ENCODE measurements around the gene ARHGAP45. TPM values are rescaled to one million over a fixed set of nuclear protein-coding genes. Genes with fewer than 3 reads are reported as not detected.

The ARHGAP45 gene
- total and polyA plus RNA-seq, 8 donors, result 12.2 to 211 (median 15.8) TPM

- Histone ChIP-seq H3K27me3 (peaks cover 0 to 78% (median 39%) of the 10 kb centered on the region in 3 donors), H3K4me1 (peaks cover 54 to 91% (median 71%) of the 10 kb centered on the region in 4 donors), H3K4me3 (peak overlapping the region; percentile 42 to 62 (median 50)), H3K9me3 (no peaks in the 10 kb centered on the region), H3K36me3 (peaks cover 0 to 16% (median 0%) of the 10 kb centered on the region in 4 donors), H3K27ac (peak overlapping the region; percentile 37 to 87 (median 77))
- TF ChIP-seq POLR2A (IDR thresholded peaks at IDR 0.05) (no peak), EP300 (IDR thresholded peaks at IDR 0.05) (no peak), POLR2AphosphoS5 (IDR thresholded peaks at IDR 0.05) (no peak), CTCF (IDR thresholded peaks at IDR 0.05) (no peak)
- peak in 1 of 2 donors; percentile 57 for DNase-seq
- intact Hi-C loops (cut with DNase I; ENCODE audit: low total_unique reads), result no loop called here
- 58 to 72% (median 64%) methylated on average over 33 to 45 of the region's 45 CpGs for WGBS, 5 donors
Observed at GRCh38 chr19:1068009-1069001, 1.3 kb downstream of the ARHGAP45 start.

GRCh38 chr19:1069009-1069779 is 2.2 kb downstream of the ARHGAP45 start:
- H3K36me3 ChIP-seq, result peaks cover 0 to 23% (median 0%) of the 10 kb centered on the region in 4 donors
- peak overlapping the region; percentile 27 to 87 (median 77) for H3K27ac ChIP-seq
- peaks cover 53 to 94% (median 76%) of the 10 kb centered on the region in 4 donors for H3K4me1 ChIP-seq
- WGBS, 5 donors, result 25 to 35% (median 26%) methylated on average over 22 to 25 of the region's 25 CpGs
- DNase-seq, result peak; percentile 69 to 74
- H3K27me3 ChIP-seq, result peaks cover 0 to 78% (median 39%) of the 10 kb centered on the region in 3 donors
- peak overlapping the region; percentile 42 to 62 (median 50) for H3K4me3 ChIP-seq
- H3K9me3 ChIP-seq, result no peaks in the 10 kb centered on the region
- TF ChIP-seq POLR2A (IDR thresholded peaks at IDR 0.05) (no peak), EP300 (IDR thresholded peaks at IDR 0.05) (no peak), CTCF (IDR thresholded peaks at IDR 0.05) (no peak), POLR2AphosphoS5 (IDR thresholded peaks at IDR 0.05) (peak in 2 of 3 donors; percentile 25 to 35)
- intact Hi-C loops (cut with DNase I; ENCODE audit: low total_unique reads), result no loop called here

- DNase-seq, result no peak
- no peak for TF ChIP-seq POLR2A (IDR thresholded peaks at IDR 0.05)
- TF ChIP-seq CTCF (IDR thresholded peaks at IDR 0.05), result no peak
- no peak for TF ChIP-seq POLR2AphosphoS5 (IDR thresholded peaks at IDR 0.05)
- no peak for TF ChIP-seq EP300 (IDR thresholded peaks at IDR 0.05)
- Histone ChIP-seq H3K27me3 (peaks cover 0 to 71% (median 39%) of the 10 kb centered on the region in 3 donors), H3K27ac (no peak overlapping the region), H3K4me3 (no peak overlapping the region), H3K4me1 (peaks cover 44 to 94% (median 76%) of the 10 kb centered on the region in 4 donors), H3K36me3 (peaks cover 0 to 23% (median 0%) of the 10 kb centered on the region in 4 donors), H3K9me3 (no peaks in the 10 kb centered on the region)
- intact Hi-C loops (cut with DNase I; ENCODE audit: low total_unique reads), result no loop called here
- WGBS, 5 donors, result 14 to 51% (median 21%) methylated on average over 17 to 21 of the region's 21 CpGs
Observed at GRCh38 chr19:1070576-1070930, 3.6 kb downstream of the ARHGAP45 start.
